Tongue (tissue), 3 donors: ENCODE data around the gene PGBD2. TPM values are rescaled to one million over a fixed set of nuclear protein-coding genes. Genes with fewer than 3 reads are reported as not detected.
"Not testable (repeated sequence)": the region's sequence is repeated elsewhere in the genome, so short reads cannot be mapped to it uniquely, and the experiment has no call there.

Experiments used
- DNase-seq: peaks from one replicate; pipeline ENCODE4 v3.0.0-alpha.2; 2015
- small RNA-seq: library from RNA; depleted of rRNA; stranded (forward); fragments of <200 nt; gene quantifications from one replicate; pipeline ENCODE3, GENCODE V24; 2014; ENCODE audit warnings: low replicate concordance
- total RNA-seq: library from RNA; depleted of rRNA; stranded (reverse); fragments of >200 nt; gene quantifications from one replicate; pipeline ENCODE4 v1.2.3, GENCODE V29; 2014

Gene PGBD2
- total RNA-seq, 1 donor from 2014 or later = 9.1 TPM

GRCh38 chr1:248925859-248926258 is 19.8 kb downstream of the PGBD2 start:
- not testable (repeated sequence) for DNase-seq

DNA sequence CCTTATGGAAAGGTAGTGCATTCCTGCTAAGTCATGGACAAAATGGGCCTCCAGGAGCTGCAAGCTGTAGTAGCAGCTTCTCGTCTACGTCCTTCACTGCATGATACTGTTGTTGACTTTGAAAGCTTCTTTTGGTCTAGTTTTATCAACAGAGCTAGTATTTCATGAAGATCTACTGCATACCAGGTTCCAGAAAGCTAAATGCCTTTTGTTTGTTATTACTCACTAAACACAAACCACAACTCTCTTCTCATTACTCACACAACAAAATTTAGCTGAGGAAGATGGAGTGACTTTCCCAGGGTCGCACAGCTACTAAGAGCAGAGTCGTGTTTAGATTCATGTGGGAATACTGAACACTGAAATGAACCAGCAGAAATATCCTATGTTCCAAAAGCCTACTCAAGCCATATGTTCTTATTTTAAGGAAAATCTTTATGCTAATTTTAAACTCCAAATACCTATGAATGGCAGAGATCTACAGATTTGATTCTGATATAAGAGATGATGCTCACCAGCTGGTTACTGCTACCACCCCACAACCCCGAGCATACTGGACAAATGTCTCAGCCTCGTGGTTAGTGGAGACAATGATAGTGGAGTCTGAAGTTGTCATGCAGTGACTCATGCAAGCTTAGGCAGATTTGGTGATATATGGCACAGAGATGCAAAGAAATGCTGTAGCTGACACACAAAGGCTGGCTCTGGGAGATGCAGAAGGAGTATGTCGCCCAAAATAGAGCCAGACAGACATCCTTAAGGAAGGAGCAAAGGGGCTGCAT is 20.6 kb downstream of the PGBD2 start:
- no peak for DNase-seq

- not testable (repeated sequence) for DNase-seq
Measured at GRCh38 chr1:248927283-248927682, 21.2 kb downstream of the PGBD2 start.

DNA sequence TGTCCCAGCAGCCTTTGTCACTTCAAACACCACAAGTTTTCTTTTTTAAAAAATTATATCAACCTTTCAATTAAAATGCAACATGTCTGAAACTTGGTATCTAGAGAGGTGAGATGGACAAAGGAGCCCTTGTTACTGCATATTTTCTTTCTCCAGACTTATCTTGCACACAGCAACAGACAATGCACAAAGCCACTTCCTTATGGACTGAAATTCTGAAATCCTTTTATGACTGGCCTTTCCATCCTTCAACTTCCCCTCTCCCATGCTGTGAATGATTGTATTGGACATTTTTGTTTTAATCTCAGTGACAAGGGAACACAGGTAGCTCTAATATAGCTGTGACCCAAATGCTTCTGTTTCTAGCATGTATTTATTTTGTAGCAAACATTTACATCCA is 22.1 kb downstream of the PGBD2 start:
- not testable (repeated sequence) for DNase-seq

- DNase-seq = not testable (repeated sequence)
Measured at GRCh38 chr1:248930037-248930436, 24.0 kb downstream of the PGBD2 start.

- DNase-seq = not testable (repeated sequence)
Measured at GRCh38 chr1:248938173-248938809, 32.3 kb downstream of the PGBD2 start.

GRCh38 chr1:248944134-248944999 is 38.3 kb downstream of the PGBD2 start:
- not testable (repeated sequence) for DNase-seq

DNA sequence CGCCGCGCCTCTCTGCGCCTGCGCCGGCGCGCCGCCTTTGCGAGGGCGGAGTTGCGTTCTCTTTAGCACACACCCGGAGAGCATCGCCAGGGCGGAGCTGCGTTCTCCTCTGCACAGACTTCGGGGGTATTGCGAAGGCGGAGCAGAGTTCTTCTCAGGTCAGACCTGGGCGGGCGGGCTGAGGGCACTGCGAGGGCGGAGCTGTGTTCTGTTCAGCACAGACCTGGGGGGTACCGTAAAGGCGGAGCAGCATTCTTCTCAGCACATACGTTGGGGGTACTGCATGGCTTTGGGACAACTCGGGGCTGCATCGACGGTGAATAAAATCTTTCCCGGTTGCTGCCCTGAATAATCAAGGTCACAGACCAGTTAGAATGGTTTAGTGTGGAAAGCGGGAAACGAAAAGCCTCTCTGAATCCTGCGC is 39.0 kb downstream of the PGBD2 start:
- not testable (repeated sequence) for DNase-seq

GRCh38 chr1:248945453-248945852 is 39.4 kb downstream of the PGBD2 start:
- peak; percentile 58 for DNase-seq

- DNase-seq = not testable (repeated sequence)
Measured at GRCh38 chr1:248945856-248946416, 39.9 kb downstream of the PGBD2 start.

Small RNAs within 50 kb of the gene (small RNA-seq; reads per million reads assigned to genes)
- gene RNU6-1205P = not detected

Other genes starting within 250 kb of the PGBD2 start
- not detected for gene OR14I1, start 203.5 kb upstream of the PGBD2 start, total RNA-seq
- not detected for gene LYPD8, start 150.5 kb upstream of the PGBD2 start, total RNA-seq
- gene SH3BP5L, start 80.3 kb upstream of the PGBD2 start, total RNA-seq = 20.9 TPM
- 33.4 TPM for gene ZNF672, start 68.0 kb upstream of the PGBD2 start, total RNA-seq
- 34.9 TPM for gene ZNF692, start 47.1 kb upstream of the PGBD2 start, total RNA-seq